Heart left ventricle (tissue), 16 donors: ENCODE data around the gene BLID. TPM values are rescaled to one million over a fixed set of nuclear protein-coding genes. Genes with fewer than 3 reads are reported as not detected.
A peak's percentile ranks its signal among the peaks of the same experiment; 100 is the strongest.

Experiments used
- ATAC-seq, 4 donors: fragments of 200-7000 bp; cut with Tn5 transposase; one replicate each; pipeline ENCODE4 v1.9.1; 2020 to 2022; ENCODE audit warnings: moderate library complexity in 4 of 4, mild to moderate bottlenecking in 3 of 4, moderate number of reproducible peaks in 1 of 4
- DNase-seq, 5 donors: peaks; one replicate each; pipeline ENCODE4 v3.0.0-alpha.2; 2020
- H3K27ac ChIP-seq, 12 donors: fragments of 200-600 bp; sonication (generic) in 4 of 12; one replicate each; pipeline versions ENCODE4 v1.5.0 to v1.8.0; 2016 to 2022; ENCODE audit warnings: mild to moderate bottlenecking in 2 of 12
- H3K27me3 ChIP-seq, 9 donors: fragments of 200-600 bp; sonication (generic) in 2 of 9; one replicate each; pipeline versions ENCODE4 v1.5.1 to v1.8.0; 2016 to 2022; ENCODE audit warnings: mild to moderate bottlenecking in 3 of 9
- H3K36me3 ChIP-seq, 9 donors: fragments of 200-600 bp; sonication (generic) in 2 of 9; one replicate each; pipeline versions ENCODE4 v1.5.0 to v1.8.0; 2018 to 2022; ENCODE audit warnings: mild to moderate bottlenecking in 2 of 9
- H3K4me1 ChIP-seq, 12 donors: fragments of 200-600 bp; sonication (generic) in 4 of 12; one replicate each; pipeline versions ENCODE4 v1.5.0 to v1.8.0; 2016 to 2022; ENCODE audit warnings: mild to moderate bottlenecking in 3 of 12
- H3K4me3 ChIP-seq, 12 donors: fragments of 200-600 bp; sonication (generic) in 4 of 12; one replicate each; pipeline versions ENCODE4 v1.5.0 to v1.8.0; 2017 to 2022; ENCODE audit warnings: mild to moderate bottlenecking in 9 of 12, moderate library complexity in 4 of 12
- H3K9me3 ChIP-seq, 12 donors: fragments of 200-600 bp; sonication (generic) in 4 of 12; one replicate each; pipeline versions ENCODE4 v1.5.0 to v1.8.0; 2016 to 2022; ENCODE audit warnings: mild to moderate bottlenecking in 1 of 12
- CTCF ChIP-seq, 12 donors: fragments of 200-600 bp; sonication (generic) in 4 of 12; IDR thresholded peaks; one replicate each; pipeline versions ENCODE4 v1.5.0 to v1.8.0; 2018 to 2022; ENCODE audit warnings: antibody characterized with exemption in 12 of 12, mild to moderate bottlenecking in 5 of 12
- POLR2A ChIP-seq, 2 donors: fragments of 450-650 bp; IDR thresholded peaks; one replicate each; pipeline ENCODE4 v1.6.1; 2017; ENCODE audit warnings: antibody characterized with exemption in 2 of 2, mild to moderate bottlenecking in 2 of 2, moderate library complexity in 2 of 2
- WGBS, 4 donors: extraction: QIAGEN DNeasy Blood & Tissue Kit in 2 of 4; methylation state at CpG; one replicate each; pipeline versions ENCODE4 v1.1.5 to v1.1.7; 2013 to 2018; 5-methylcytosine and 5-hydroxymethylcytosine counted together
- intact Hi-C, 10 donors: fragments of 100-400 bp; cut with DNase I; formaldehyde crosslinking; loops; one replicate each; pipeline versions ENCODE4 v1.11.1 to v1.14.2; 2022
- polyA plus RNA-seq, 2 donors: library from polyadenylated mRNA; stranded (reverse); fragments of 200-250 nt; gene quantifications; one replicate each; pipeline ENCODE4 v1.2.3, GENCODE V29; 2013
- total RNA-seq, 9 donors: library from RNA; depleted of rRNA in 2 of 9; stranded (reverse); fragments of >200 nt in 2 of 9; fragmentation: NEBNext Ultra II Directional in 3 of 9; extraction: Animal tissue kit (Norgen Biotek cat#: 25700) in 3 of 9; gene quantifications; one replicate each; pipeline versions ENCODE4 v1.1.0 to v1.2.4, GENCODE V29; 2016 to 2023
- donor health status: ischemic (EF 13 %, LVEDD 7.1; RV severe dilation, severe dysfunction).
- donor health status: healthy with polysubstance abuse.
- donor health status: DM: no; HTN: yes; CAD: no.
- donor health status: DM: no; HTN: no; CAD: no.
- donor health status: ischemic (EF 25% LVEDD 6.9; RV normal size, moderate dysfunction).
- donor health status: ischemic (EF 25% LVEDD 5.7; RV mildly dilated, moderate dysfunction).
- donor health status: healthy.
- donor health status: DM: yes; HTN: yes; CAD: no.
- donor health status: ischemic (EF 35%, LVEDD 5.7; RV mildly dilated, moderate dysfunction).
- donor health status: nonischemic (EF 11% LVEDD 7.7; RV severe dilation, severe dysfunction).
- donor health status: DM: yes; HTN: yes; CAD: no.
- donor health status: PGD.
- donor health status: ischemic (EF 29% LVEDD 5.4; RV normal size, mild dysfunction).
- donor health status: nonischemic (EF 23%, LVEDD 6.1; RV moderate dilation, normal function).

The BLID gene
- total and polyA plus RNA-seq, 11 donors, result not detected

- H3K9me3 ChIP-seq, result no peaks in the 10 kb centered on the region
- intact Hi-C loops, result loop anchor here in 9 of 10 donors (5.0 to 10.0 kb wide), 7 partner anchors 85 to 395 kb away; no protein-coding TSS in a partner anchor
- no peak overlapping the region for H3K4me3 ChIP-seq
- H3K27me3 ChIP-seq, result no peaks in the 10 kb centered on the region
- TF ChIP-seq CTCF (IDR thresholded peaks at IDR 0.05), result no peak
- TF ChIP-seq POLR2A (IDR thresholded peaks at IDR 0.05), result no peak
- ATAC-seq, result no peak
- 93 to 96% (median 94%) methylated on average over 4 of the region's 4 CpGs for WGBS, 4 donors
- H3K27ac ChIP-seq, result no peak overlapping the region
- no peaks in the 10 kb centered on the region for H3K36me3 ChIP-seq
- peaks cover 0 to 25% (median 10%) of the 10 kb centered on the region in 12 donors for H3K4me1 ChIP-seq
- DNase-seq, result no peak
These were observed 6.1 kb downstream of the BLID start for GRCh38 chr11:122109932-122110331.

GRCh38 chr11:122108828-122109227, 7.2 kb downstream of the BLID start:
- intact Hi-C loops, result loop anchor here in 9 of 10 donors (5.0 to 10.0 kb wide), 7 partner anchors 84 to 396 kb away; no protein-coding TSS in a partner anchor
- peaks cover 0 to 29% (median 10%) of the 10 kb centered on the region in 12 donors for H3K4me1 ChIP-seq
- H3K27me3 ChIP-seq, result no peaks in the 10 kb centered on the region
- no peak for DNase-seq
- H3K36me3 ChIP-seq, result no peaks in the 10 kb centered on the region
- H3K4me3 ChIP-seq, result no peak overlapping the region
- ATAC-seq, result peak; percentile 48 to 64 (median 60)
- TF ChIP-seq CTCF (IDR thresholded peaks at IDR 0.05), result no peak
- H3K27ac ChIP-seq, result peak overlapping the region in 10 of 12 donors; percentile 2 to 75 (median 50)
- H3K9me3 ChIP-seq, result no peaks in the 10 kb centered on the region
- WGBS, 4 donors, result 44 to 69% (median 64%) methylated on average over 3 of the region's 3 CpGs

- WGBS, 4 donors, result 27 to 39% (median 32%) methylated on average over 3 of the region's 3 CpGs
- ATAC-seq, result no peak
- Histone ChIP-seq H3K36me3 (no peaks in the 10 kb centered on the region), H3K27me3 (no peaks in the 10 kb centered on the region), H3K27ac (peak overlapping the region in 10 of 12 donors; percentile 46 to 85 (median 63)), H3K9me3 (no peaks in the 10 kb centered on the region), H3K4me1 (peaks cover 0 to 33% (median 10%) of the 10 kb centered on the region in 12 donors), H3K4me3 (no peak overlapping the region)
- TF ChIP-seq CTCF (IDR thresholded peaks at IDR 0.05) (peak; percentile 29 to 59 (median 46)), POLR2A (IDR thresholded peaks at IDR 0.05) (no peak)
- no peak for DNase-seq
- intact Hi-C loops, result loop anchor here in 9 of 10 donors (5.0 to 10.0 kb wide), 7 partner anchors 83 to 397 kb away; no protein-coding TSS in a partner anchor
These were observed 7.7 kb downstream of the BLID start for GRCh38 chr11:122108192-122108799.

GRCh38 chr11:122107566-122107965, 8.4 kb downstream of the BLID start:
- 28 to 43% (median 41%) methylated on average over 3 of the region's 3 CpGs for WGBS, 4 donors
- ATAC-seq (peak; percentile 76 to 91 (median 80)), DNase-seq (peak in 3 of 5 donors; percentile 22 to 34 (median 29))
- peak overlapping the region in 10 of 12 donors; percentile 46 to 85 (median 63) for H3K27ac ChIP-seq
- H3K4me3 ChIP-seq, result no peak overlapping the region
- H3K4me1 ChIP-seq, result peaks cover 0 to 33% (median 10%) of the 10 kb centered on the region in 12 donors
- intact Hi-C loops, result loop anchor here in 9 of 10 donors (5.0 to 10.0 kb wide), 7 partner anchors 83 to 397 kb away; no protein-coding TSS in a partner anchor
- H3K27me3 ChIP-seq, result no peaks in the 10 kb centered on the region
- no peak for TF ChIP-seq CTCF (IDR thresholded peaks at IDR 0.05)
- TF ChIP-seq POLR2A (IDR thresholded peaks at IDR 0.05), result no peak
- no peaks in the 10 kb centered on the region for H3K36me3 ChIP-seq
- H3K9me3 ChIP-seq, result no peaks in the 10 kb centered on the region
